Measurements from ENCODE around the gene ITPRIP. TPM values are rescaled to one million over a fixed set of nuclear protein-coding genes. Genes with fewer than 3 reads are reported as not detected.
A peak's percentile ranks its signal among the peaks of the same experiment; 100 is the strongest.

The ITPRIP gene
- total and polyA plus RNA-seq, 12 donors: 17.5 to 87.2 (median 35.9) TPM

DNA sequence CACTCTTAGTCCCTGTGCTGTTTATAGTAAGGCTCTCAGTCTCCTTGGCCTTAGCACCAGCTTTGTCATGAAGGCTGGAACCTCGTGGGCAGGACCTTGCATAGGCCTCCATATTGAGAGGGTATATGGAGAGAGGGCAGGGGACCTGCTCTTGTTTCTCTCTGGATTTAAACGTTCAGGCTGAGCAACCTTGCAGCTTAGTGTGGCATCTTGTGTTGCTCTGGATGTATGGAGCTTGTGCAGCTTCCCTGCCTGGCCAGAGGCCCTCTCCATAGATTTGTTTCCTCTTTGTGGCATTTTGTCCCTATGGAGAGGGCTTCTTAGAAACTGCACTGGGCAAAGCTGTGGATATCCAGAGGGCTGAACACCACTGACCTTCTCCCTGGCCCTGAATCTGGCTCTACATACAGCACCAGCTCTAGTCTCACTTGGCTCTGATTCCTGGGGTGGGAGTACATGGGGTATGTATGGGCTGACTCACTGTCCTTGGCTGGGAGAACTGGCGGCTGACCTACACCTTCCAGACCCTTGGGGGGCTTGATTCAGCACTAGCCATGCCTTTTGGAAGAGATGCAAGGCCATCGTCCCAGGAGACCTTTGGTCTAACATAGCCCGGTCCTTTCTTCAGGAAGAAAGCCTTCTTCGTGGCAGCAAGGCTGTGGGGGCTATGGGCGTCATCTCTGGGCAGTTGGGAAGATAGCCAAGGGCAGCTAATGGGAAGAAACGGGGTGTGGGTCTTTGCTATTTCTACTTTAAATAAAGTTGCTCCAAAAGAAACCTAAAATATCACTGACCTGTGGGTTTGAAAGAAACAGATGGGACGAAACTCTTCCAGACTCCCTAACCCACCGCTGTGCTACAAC is 30.5 kb downstream of the ITPRIP start:
- H3K27ac ChIP-seq: peak overlapping the region in 9 of 10 donors; percentile 37 to 95 (median 87)
- no peak overlapping the region for H3K4me3 ChIP-seq
- H3K4me1 ChIP-seq: peaks cover 25 to 100% (median 77%) of the 10 kb centered on the region in 9 donors
- H3K9me3 ChIP-seq: no peaks in the 10 kb centered on the region
- H3K27me3 ChIP-seq: no peaks in the 10 kb centered on the region
- no peak for ATAC-seq
- intact Hi-C loops (cut with DNase I): loop anchor here in 4 of 10 donors (5.0 kb wide), 2 partner anchors 34 to 39 kb away; no protein-coding TSS in a partner anchor
- WGBS, 2 donors: 62 to 67% methylated on average over 10 of the region's 10 CpGs
- peaks cover 0 to 41% (median 0%) of the 10 kb centered on the region in 9 donors for H3K36me3 ChIP-seq
- TF ChIP-seq, protein P1, sequence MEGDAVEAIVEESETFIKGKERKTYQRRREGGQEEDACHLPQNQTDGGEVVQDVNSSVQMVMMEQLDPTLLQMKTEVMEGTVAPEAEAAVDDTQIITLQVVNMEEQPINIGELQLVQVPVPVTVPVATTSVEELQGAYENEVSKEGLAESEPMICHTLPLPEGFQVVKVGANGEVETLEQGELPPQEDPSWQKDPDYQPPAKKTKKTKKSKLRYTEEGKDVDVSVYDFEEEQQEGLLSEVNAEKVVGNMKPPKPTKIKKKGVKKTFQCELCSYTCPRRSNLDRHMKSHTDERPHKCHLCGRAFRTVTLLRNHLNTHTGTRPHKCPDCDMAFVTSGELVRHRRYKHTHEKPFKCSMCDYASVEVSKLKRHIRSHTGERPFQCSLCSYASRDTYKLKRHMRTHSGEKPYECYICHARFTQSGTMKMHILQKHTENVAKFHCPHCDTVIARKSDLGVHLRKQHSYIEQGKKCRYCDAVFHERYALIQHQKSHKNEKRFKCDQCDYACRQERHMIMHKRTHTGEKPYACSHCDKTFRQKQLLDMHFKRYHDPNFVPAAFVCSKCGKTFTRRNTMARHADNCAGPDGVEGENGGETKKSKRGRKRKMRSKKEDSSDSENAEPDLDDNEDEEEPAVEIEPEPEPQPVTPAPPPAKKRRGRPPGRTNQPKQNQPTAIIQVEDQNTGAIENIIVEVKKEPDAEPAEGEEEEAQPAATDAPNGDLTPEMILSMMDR (IDR thresholded peaks at IDR 0.05): no peak
- peak in 1 of 2 donors; percentile 5 for DNase-seq

DNA sequence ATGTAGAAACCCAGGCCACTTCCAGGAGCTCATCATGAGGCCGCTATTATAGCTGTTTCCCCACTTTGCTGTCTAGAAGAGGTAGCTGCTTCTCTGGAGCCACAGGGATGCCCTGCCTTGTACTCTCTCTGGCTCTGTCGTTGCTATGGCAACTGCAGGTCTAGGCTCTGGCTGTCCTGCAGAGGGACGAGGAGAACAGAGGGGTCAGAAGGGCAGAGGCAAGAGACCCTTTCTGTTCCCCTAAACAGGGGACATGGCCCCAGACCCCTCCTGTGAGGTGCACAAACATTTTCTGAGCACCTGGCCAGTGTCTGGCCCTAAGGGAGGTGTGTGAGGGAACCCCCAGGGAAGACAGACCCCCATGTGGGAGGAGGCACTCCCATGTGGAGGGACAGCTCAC is 31.4 kb downstream of the ITPRIP start:
- TF ChIP-seq, protein P1 (IDR thresholded peaks at IDR 0.05): no peak

DNA sequence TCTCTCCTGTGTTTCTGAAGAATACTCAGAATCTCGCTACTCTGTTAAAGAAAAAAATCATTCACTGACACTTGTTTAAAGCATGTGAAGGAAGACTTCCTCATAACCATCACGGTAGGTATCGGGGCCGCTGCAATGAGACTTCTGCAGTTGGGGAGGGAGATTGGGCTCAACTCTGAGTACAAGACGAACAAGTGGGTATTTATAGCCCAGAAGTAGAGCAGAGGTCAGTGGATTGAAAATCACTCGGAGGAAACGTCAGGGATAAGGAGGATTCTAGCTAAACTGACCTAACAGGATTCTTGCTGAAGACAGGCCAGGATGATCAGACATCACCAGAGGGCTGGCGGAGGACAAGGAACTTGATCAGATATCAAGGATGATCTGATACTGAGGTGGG is 33.3 kb downstream of the ITPRIP start:
- ATAC-seq: peak in 7 of 8 donors; percentile 11 to 34 (median 27)
- Histone ChIP-seq H3K27ac (peak overlapping the region; percentile 51 to 95 (median 92)), H3K9me3 (peaks cover 0 to 6% (median 0%) of the 10 kb centered on the region in 11 donors), H3K4me3 (no peak overlapping the region), H3K4me1 (peaks cover 20 to 100% (median 76%) of the 10 kb centered on the region in 9 donors), H3K27me3 (no peaks in the 10 kb centered on the region), H3K36me3 (peaks cover 0 to 12% (median 0%) of the 10 kb centered on the region in 9 donors)
- no peak for DNase-seq
- TF ChIP-seq, protein P1 (IDR thresholded peaks at IDR 0.05): no peak
- 34 to 35% methylated on average over 8 of the region's 8 CpGs for WGBS, 2 donors
- intact Hi-C loops (cut with DNase I): loop anchor here in 9 of 10 donors (1.0 to 5.0 kb wide), 6 partner anchors 32 to 46 kb away; partner anchors contain the start of gene ITPRIP (in 2 of the 9)

More for the DNA sequence above, 31.4 kb downstream of the ITPRIP start:
- Histone ChIP-seq H3K4me3 (no peak overlapping the region), H3K4me1 (peaks cover 18 to 100% (median 76%) of the 10 kb centered on the region in 9 donors), H3K36me3 (peaks cover 0 to 32% (median 0%) of the 10 kb centered on the region in 9 donors), H3K9me3 (peaks cover 0 to 2% (median 0%) of the 10 kb centered on the region in 11 donors), H3K27me3 (no peaks in the 10 kb centered on the region), H3K27ac (peak overlapping the region in 9 of 10 donors; percentile 37 to 95 (median 87))
- DNase-seq (no peak), ATAC-seq (no peak)
- 71 to 72% methylated on average over 3 of the region's 3 CpGs for WGBS, 2 donors
- intact Hi-C loops (cut with DNase I): loop anchor here in 4 of 10 donors (5.0 kb wide), 2 partner anchors 35 to 40 kb away; no protein-coding TSS in a partner anchor

DNA sequence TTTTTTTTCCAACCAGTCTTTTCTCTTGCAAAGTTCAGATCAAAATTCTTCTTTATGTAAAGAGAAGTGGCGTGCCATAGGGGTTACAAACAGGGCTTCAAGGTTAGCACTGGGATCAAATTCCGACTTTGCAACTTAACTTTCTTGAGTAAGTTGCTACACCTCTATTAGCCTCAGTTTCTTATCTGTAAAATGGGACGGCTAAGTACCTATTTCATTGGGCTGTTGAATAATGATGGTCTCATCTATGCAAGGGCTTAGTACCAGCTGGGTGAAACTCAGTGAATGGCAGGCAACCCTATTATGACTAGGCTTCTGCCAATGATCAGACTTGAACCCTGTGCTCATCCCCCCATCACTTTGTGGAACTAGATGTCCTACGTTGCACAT is 33.9 kb downstream of the ITPRIP start:
- Histone ChIP-seq H3K36me3 (peaks cover 0 to 11% (median 0%) of the 10 kb centered on the region in 9 donors), H3K4me1 (peaks cover 26 to 100% (median 77%) of the 10 kb centered on the region in 9 donors), H3K9me3 (peaks cover 0 to 6% (median 0%) of the 10 kb centered on the region in 11 donors), H3K27ac (peak overlapping the region; percentile 51 to 95 (median 92)), H3K4me3 (no peak overlapping the region), H3K27me3 (no peaks in the 10 kb centered on the region)
- DNase-seq (no peak), ATAC-seq (no peak)
- 86 to 93% methylated on average over 4 of the region's 4 CpGs for WGBS, 2 donors
- intact Hi-C loops (cut with DNase I): loop anchor here in 3 of 10 donors (1.0 to 5.0 kb wide), 3 partner anchors 33 to 47 kb away; partner anchors contain the start of gene ITPRIP (in 2 of the 3)
- TF ChIP-seq, protein P1 (IDR thresholded peaks at IDR 0.05): no peak

Data from heart right ventricle (tissue), 16 donors.